Iris pigment epithelial cell (primary cell): Measurements from ENCODE around the gene C11orf24.
"Not testable (repeated sequence)": the region's sequence is repeated elsewhere in the genome, so short reads cannot be mapped to it uniquely, and the experiment has no call there.

Experiments used
- DNase-seq: peaks from one replicate; pipeline ENCODE4 v3.0.0-alpha.2; 2011; ENCODE audit warnings: low read depth

C11orf24 gene

DNA sequence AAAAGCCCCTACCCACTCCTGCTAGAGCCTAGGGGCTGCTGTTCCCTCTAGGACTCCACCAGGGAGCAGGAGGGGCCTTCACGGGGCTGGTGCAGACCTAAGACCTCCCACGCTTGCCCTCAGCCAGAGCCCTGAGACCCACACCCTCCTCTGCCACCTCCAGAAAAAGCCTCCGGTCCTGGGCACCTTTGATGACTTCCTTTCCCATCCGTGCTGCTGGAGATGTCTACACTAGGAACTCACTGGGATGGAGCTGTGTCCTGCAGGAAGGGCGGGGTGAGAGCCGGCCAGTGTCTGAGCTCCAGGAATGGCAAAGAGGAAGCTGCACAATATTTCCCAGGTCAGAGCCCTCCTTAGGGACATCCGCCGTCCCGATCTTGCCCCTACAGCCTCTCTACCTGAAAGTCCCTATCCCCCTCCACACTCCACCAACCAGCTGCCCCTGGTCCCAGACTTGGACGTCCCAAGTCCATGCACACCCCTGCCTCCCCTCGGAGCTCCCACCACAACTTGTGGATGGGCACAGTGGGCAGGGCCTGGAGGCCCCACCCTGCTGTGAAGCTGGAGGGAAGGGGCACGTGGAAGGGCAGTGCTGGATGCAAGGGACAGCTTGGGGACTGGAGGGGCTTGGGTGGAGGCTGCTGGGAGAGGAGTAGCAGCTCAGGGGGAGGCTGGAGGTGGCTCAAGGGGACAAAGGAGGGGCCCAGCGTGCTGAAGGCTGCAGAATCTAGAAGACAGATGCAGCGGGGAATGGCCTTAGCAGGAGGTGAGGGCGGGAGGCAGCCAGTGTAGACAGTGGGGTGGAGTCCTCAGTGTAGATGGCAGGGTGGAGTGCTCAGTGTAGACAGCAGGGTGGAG, 27.1 kb upstream of the C11orf24 start:
- no peak for DNase-seq

- DNase-seq, result peak; percentile 58
These were observed 26.3 kb upstream of the C11orf24 start for GRCh38 chr11:68297812-68298658.

GRCh38 chr11:68297494-68297811, 25.7 kb upstream of the C11orf24 start:
- no peak for DNase-seq

DNA sequence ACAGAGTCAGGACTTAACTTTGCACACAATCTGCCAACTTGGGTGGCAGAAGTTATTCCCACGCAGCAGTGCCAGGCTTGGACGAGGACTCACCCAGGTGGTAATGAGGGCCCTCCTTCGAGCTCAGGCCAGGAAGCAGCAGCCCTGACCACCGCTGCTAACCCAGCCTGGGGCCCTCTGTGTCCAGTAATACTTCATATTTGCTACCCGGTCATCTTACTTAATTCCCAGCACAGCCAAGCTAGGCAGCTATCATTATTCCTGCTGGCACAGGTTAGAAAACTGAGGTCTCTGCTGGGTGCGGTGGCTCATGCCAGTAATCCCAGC, 25.2 kb upstream of the C11orf24 start:
- DNase-seq, result no peak

DNA sequence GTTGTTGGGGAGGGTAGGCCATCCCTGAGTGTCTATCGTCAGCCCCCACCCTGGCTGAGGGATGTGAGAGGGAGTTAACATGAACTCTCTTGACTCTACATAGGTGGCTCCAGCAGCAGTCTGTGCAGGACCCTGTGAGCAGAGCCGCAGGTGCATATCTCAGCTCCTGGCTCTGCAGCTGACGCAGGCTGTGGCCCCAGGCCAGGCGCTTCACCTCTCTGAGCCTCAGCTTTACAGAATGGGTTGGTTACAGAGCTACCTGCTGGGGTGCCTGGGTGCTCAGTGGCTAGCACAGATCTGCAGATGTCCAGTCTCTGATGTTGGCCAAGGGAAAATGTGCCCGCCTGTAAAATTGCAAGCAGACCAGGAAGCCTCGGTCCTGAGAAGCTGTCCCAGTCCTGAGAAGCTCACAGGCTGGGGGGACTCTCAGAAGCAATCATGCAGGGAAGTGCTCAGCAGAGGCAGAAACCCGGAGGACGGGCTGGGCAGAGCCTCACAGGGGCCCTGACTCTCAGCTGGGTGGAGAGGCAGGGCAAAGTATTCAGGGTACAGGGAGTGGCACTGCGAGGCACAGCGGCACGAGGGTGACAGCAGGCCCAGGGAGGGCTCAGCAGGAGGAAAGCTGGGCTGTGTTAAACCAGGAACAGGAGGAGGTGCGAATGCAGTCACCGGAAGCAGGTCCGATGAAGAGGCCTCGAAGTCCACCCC, 24.7 kb upstream of the C11orf24 start:
- no peak for DNase-seq

DNA sequence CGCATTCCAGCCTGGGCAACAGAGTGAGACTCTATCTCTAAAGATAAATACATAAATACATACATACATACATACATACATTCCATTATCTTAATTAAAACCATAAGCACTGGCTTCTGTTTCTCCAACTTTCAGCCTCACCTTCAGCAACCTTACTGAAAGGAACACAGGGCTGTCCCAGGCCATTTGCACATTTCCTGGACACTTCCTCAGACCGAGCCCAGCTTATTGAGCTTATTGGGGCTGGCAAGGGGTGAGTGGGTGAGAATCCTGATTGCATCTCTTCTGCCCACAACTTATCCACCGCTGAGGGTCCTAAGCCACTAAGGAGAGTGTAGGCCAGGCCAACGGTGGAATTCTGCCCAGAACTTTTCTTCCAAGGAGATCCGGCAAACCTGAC, 24.2 kb upstream of the C11orf24 start:
- no peak for DNase-seq

DNA sequence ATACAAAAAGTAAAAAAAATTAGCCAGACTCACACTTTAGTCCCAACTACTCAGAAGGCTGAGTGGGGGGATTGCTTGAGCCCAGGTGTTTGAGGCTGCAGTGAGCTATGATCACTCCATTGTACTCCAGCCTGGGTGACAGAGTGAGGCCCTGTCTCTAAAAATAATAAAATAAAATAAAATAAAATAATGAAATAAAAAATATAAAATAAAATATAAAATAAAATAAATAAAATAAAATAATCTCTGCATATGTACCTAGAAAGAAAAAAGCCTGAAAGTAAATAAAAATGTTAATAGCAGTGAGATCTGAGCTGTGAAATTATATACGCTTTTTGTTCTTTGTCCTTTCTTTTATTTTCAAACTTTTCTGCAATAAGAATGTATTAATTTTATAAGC, 23.5 kb upstream of the C11orf24 start:
- no peak for DNase-seq

DNA sequence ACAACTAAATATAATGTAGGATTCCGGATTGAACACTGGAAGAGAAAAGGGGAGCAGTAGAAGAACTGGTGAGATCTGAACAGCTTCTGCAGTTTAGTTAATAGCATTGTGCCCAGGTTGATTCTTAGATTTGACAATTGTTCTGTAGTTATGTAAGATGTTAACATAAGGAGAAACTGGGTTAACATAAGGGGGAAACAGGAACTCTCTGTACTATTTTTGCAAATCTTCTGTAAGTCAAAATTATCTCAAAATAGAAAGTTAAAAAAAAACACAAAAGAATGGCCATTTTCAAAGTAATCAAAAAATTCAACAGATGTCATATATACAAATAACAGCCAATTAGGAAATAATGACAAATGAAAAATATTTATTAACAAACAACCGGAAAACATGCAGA, 21.9 kb upstream of the C11orf24 start:
- no peak for DNase-seq

DNA sequence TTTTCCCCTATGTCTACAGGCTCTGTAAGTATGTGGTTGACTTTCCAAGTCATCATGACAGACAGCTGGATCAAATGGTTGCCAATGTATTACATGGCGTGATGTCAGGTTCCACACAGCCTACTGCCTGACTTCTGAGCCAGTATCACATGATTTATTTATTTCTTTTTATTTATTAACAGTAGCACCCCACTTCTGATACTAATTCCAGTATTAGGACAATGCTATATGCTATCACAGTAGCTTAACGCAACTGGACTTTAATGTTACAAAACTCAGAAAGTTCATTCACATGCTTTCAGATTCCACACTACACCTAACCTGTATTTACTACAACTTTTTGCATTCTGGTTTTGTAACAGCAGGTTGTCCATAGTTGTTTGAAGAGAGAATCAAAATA, 17.7 kb upstream of the C11orf24 start:
- no peak for DNase-seq

GRCh38 chr11:68287419-68287818, 15.6 kb upstream of the C11orf24 start:
- no peak for DNase-seq

GRCh38 chr11:68284588-68284987, 12.8 kb upstream of the C11orf24 start:
- not testable (repeated sequence) for DNase-seq

DNA sequence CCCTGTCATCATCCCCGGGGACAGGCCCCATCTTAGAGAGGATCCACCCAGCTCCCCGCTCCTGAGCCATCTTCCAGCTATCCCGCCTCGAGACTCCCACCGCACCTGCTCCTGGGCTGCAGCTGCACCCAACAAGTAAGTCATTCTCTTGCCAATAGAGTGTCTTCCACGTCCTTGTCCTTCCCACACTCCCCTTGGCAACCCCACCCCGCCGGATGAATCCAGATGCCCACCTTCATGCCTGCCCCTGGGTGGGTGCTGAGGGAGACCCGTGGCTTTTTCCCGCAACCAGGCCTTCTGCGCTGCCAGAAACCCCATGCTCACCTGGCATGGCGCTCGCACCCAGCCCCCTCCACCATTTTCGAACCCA, 11.1 kb upstream of the C11orf24 start:
- no peak for DNase-seq

GRCh38 chr11:68282141-68282860, 10.5 kb upstream of the C11orf24 start:
- no peak for DNase-seq

DNA sequence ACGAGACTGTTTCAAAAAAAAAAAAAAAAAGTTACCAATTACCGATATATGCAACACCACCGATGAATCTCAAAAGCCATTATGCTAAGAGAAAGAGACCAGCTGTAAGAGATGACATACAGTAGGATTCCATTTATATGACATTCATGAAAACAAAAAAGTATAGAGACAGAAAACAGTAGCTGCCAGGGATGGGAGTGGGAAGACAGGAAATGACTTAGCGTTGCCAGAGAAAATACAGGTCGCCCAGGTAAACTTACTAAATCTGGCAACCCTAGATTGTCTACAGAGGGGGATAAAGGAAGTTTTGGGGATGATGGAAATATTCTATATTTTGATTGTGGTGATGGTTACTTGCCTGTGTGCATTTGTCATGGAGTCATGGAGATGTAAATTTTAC, 7.9 kb upstream of the C11orf24 start:
- no peak for DNase-seq

DNA sequence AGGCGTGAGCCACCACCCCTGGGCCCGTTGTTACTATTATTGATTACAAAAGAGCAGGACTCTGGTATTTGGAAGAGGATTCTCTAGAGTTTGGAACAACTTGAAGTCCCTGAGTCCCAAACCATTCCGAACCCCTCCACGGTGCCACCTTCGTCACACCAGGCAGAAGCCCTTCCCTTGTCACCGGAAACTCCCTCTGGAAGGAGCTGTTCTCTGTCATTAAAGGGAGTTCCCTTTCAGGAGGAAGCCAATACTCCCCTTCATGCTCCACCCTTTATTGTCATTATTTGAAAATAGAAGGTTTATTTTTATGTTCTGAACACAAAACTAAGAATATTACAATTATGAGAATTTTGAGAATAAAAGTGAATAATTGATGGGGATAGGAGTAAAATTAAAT, 5.1 kb upstream of the C11orf24 start:
- no peak for DNase-seq

- DNase-seq, result no peak
These were observed 4.1 kb upstream of the C11orf24 start for GRCh38 chr11:68275721-68276507.

DNA sequence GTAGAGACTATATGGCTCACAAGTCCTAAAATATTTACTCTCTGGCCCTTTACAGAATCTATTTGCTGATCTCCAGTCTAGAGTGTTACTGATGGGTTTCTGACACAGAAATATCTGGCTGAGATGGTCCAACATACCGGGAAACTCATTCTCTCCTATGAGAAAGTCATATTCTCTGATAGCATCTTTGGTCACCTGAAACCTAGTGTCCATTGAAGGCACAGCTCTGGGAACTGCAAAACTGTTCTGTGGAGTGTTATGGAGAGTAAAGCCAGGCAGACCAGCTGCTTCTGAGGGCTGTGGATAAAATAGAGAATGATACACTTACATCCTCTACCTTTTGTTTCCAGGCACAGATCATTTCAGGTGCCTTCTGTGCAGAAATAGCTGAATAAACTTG, 2.5 kb upstream of the C11orf24 start:
- DNase-seq, result no peak

DNA sequence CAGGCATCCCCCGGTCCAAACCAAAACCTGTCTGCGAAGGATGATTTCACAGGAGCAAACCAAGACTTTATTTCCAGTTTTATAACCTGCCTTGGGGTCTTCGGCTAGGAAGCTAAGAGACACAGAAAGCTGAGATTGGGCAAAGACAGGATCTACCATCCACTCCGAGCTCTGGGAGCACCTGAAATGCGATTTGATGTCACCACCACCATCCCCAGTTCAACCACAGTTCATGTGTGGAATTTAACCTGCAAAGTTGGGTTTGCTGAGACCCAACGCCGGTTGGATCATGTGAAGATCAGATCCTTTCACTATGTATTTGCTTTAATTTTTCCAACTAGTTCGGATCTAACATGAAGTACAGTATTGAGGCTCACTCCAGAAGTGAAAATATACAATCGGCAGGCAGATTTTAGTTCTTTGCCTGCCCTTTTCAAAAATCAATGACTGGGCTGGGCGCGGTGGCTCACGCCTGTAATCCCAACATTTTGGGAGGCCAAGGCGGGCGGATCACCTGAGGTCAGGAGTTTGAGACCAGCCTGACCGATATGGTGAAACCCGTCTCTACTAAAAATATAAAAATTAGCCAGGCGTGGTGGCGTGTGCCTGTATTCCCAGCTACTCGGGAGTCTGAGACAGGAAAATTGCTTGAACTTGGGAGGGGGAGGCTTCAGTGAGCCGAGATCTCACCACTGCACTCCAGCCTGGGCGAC, 1.4 kb upstream of the C11orf24 start:
- DNase-seq, result no peak

DNA sequence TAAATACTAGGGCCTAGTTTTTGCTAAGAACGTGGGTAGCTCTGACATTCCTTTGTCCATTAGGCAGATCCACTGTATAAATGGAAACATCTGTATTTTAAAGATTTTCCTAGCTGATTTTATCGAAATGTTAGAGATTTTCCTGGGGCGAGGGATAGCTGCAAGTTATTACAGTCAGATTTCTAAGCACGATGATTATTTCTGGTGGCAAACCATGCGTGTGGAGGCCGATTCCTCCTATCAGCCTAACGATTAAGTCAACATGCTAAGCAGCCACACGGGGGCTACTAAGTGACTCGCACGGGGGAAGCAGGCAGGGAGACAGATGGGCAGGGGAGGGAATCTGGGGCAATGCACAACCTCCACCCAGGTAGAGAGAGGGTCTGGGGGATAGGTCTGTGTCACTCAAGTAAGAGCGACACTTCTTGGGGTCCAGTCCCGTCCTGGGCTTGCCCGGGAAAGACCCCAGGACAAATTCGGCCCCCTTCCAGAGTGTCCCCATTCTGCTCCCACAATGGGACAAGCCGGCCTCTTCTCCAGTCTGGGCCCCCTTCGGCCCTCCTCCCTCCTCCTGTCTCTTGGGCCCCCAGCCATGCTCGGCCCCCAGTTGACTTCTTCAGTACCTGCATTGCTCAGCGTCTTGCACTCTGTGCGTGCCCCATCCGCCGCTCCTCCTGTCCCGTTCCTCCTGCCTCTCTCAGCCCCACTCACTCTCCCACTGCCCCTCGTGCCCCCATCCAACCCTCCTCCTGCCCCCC, 571 bp downstream of the C11orf24 start:
- peak; percentile 82 for DNase-seq
